Esophagus squamous epithelium (tissue), 4 donors: ENCODE results near the gene SCAND1.

Source experiments
- CTCF ChIP-seq, 6 experiments: fragments of 450-650 bp in 4 of 6; fragments of 200-600 bp in 2 of 6; sonication (generic) in 2 of 6; IDR thresholded peaks; one replicate each; pipeline ENCODE4 v1.5.1; 2016 to 2019; ENCODE audit warnings: antibody characterized with exemption in 6 of 6, mild to moderate bottlenecking in 4 of 6, moderate library complexity in 4 of 6
- POLR2A ChIP-seq, 4 donors: fragments of 450-650 bp; IDR thresholded peaks; one replicate each; pipeline ENCODE4 v1.6.1; 2017; ENCODE audit warnings: antibody characterized with exemption in 4 of 4, mild to moderate bottlenecking in 4 of 4, moderate library complexity in 3 of 4

- TF ChIP-seq CTCF (IDR thresholded peaks at IDR 0.05) (no peak), POLR2A (IDR thresholded peaks at IDR 0.05) (no peak)
Observed at GRCh38 chr20:35974256-35974655, 20.0 kb upstream of the SCAND1 start.
